GM12801 (cell line): ENCODE measurements around the gene TTLL5.

ENCODE experiments used
- CTCF ChIP-seq: IDR thresholded peaks from one replicate; pipeline ENCODE4 v1.5.1; 2011; ENCODE audit warnings: control low read depth; ENCODE audit not compliant: insufficient read length; ENCODE audit errors: extremely low read depth

TTLL5 gene

GRCh38 chr14:75835156-75835725, 174.2 kb downstream of the TTLL5 start:
- no peak for TF ChIP-seq CTCF

DNA sequence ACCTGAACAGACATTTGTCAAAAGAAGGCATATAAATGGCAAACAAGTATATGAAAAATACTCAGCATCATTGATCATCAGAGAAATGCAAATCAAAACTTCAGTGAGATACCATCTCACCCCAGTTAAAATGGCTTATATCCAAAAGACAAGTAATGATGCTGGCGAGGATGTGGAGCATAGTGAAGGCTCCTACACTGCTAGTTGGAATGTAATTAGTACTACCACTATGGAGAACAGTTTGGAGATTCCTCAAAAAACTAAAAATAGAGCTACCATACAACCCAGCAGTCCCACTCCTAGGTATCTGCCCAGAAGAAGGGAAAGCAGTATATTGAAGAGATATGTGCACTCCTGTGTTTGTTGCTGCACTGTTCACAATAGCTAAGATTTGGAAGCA, 174.7 kb downstream of the TTLL5 start:
- TF ChIP-seq CTCF: no peak

GRCh38 chr14:75837151-75837787, 176.2 kb downstream of the TTLL5 start:
- TF ChIP-seq CTCF: no peak

DNA sequence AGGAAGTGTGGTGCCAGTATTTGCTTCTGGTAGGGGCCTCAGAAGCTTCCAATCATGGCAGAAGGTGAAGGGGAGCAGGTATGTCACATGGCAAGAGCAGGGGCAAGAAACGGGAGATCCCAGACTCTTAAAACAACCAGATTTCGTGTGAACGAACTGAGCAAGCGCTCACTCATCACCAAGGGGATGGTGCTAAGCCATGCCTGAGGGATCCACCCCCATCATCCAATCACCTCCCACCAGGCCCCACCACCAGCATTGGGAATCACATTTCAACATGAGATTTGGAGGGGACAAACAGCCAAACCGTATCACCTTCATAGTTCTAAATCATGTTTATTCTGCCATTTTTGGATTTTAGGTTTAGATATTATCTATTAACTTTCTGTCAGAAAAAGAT, 179.9 kb downstream of the TTLL5 start:
- TF ChIP-seq CTCF: no peak

DNA sequence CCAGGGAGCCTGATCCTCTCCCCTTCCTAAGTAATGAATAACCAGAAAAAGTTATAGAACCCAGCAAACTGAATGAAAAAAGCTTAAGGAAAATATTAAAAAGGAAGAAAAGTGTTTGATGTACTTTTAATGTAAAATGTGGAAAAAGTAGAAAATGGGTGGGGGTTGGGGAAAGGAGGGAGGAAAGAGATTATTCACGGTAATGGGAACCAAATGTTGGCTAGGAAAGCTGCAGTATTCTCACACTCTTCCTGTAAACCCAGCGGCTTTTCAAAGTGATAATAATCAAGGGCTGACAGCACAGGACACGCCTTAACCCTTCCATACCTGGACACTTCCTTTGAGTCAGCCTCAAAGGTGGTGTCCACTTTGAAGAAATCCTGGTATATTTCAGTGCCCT, 181.5 kb downstream of the TTLL5 start:
- TF ChIP-seq CTCF: no peak

DNA sequence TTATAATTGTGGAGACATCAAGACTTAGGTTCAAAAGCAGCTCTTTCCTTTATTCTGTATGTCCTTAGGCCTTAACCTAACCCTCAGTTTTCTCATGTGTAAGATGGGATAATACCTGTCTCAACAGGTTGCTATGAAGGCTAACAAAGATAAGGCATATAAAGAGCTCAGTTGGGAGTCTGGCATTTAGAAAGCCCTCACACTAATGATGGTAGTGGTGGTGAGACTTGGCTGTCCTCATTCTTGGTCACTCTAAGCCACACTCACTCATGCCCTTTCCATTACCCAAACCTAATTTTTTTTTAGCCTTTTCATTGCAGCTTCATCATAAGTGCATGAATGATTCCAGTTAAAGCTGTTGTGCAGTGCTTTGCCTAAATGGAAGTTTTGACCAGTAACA, 183.4 kb downstream of the TTLL5 start:
- TF ChIP-seq CTCF: no peak

DNA sequence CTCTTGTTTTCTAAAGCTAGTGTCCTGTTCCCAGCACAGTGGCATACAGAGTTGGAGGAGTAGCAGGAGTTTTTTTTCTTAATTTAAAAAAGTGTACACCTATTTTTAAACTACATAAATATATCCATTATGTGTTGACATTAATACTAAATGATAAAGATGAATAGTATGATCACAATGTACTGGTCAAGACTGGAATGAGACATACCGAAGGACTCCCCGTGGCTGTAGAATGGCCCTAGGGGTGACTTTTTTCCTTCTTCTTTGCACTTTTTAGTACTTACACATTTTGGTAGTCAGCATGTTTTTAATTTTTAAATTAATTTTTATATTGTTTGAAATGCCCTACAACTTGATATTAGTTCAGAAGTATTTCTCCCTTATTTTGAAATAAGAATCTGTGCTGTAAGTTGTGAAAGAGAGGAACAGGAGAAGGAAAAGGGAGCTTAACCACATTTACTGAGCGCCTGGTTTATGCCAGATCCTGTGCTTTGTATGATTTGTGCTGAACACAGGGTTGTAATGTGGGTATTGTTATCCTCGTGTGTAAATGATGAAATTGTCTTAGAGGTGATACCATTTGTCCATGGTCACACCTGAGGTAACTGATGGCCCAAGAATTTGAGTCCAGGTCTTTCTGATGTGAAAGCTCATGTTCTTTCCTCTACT, 184.2 kb downstream of the TTLL5 start:
- TF ChIP-seq CTCF: no peak
